GM12872 (cell line): Measurements from ENCODE around the gene DAZAP2.

ENCODE experiments used
- TF ChIP-seq, protein P1 (sequence below): IDR thresholded peaks from 3 replicates; pipeline ENCODE4 v1.5.1; 2011; ENCODE audit warnings: low read depth, mild to moderate bottlenecking, low read length, moderate library complexity; ENCODE audit not compliant: insufficient read depth

The DAZAP2 gene

DNA sequence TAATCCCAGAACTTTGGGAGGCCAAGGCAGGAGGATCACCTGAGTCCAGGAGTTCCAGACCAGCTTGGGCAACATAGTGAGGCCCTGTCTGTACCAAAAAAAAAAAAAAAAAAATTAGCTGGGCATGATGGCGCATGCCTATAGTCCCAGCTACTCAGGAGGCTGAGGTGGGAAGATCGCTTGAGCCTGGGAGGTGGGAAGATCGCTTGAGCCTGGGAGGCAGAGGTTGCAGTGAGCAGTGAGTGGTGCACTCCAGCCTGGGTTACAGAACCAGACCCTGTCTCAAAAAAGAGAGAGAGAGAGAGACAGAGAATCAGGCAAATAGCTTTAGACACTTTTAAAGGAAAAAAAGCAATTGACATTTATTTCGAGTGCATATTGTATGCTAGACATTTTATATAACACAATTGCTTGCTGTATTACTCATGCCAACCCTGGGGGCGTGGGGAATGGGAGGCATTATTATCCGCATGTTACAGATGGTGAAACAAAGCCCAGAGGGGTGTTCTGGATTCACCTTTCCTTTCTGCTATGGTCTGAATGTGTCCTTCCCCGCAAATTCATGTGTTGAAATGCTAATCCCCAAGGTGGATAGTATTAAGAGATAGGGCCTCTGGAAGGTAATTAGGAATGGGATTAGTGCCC is 30.5 kb upstream of the DAZAP2 start:
- TF ChIP-seq, protein P1, sequence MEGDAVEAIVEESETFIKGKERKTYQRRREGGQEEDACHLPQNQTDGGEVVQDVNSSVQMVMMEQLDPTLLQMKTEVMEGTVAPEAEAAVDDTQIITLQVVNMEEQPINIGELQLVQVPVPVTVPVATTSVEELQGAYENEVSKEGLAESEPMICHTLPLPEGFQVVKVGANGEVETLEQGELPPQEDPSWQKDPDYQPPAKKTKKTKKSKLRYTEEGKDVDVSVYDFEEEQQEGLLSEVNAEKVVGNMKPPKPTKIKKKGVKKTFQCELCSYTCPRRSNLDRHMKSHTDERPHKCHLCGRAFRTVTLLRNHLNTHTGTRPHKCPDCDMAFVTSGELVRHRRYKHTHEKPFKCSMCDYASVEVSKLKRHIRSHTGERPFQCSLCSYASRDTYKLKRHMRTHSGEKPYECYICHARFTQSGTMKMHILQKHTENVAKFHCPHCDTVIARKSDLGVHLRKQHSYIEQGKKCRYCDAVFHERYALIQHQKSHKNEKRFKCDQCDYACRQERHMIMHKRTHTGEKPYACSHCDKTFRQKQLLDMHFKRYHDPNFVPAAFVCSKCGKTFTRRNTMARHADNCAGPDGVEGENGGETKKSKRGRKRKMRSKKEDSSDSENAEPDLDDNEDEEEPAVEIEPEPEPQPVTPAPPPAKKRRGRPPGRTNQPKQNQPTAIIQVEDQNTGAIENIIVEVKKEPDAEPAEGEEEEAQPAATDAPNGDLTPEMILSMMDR = no peak

DNA sequence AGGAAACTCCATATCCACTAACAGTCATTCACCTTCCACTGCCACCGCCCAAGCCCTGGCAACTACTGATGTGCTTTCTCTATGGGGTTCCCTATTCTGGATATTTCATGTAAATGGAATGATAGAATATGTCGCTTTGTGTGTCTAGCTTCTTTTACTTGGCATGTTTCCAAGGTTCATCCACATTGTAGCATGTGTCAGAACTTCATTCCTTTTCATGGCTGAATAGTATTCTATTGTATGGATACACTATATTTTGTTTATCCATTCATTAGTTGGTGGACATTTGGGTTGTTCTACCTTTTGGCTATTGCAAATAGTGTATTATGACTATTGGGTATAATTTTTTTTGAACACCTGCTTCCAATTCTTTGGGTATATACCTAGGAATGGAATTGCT is 29.4 kb upstream of the DAZAP2 start:
- TF ChIP-seq, protein P1 = no peak

DNA sequence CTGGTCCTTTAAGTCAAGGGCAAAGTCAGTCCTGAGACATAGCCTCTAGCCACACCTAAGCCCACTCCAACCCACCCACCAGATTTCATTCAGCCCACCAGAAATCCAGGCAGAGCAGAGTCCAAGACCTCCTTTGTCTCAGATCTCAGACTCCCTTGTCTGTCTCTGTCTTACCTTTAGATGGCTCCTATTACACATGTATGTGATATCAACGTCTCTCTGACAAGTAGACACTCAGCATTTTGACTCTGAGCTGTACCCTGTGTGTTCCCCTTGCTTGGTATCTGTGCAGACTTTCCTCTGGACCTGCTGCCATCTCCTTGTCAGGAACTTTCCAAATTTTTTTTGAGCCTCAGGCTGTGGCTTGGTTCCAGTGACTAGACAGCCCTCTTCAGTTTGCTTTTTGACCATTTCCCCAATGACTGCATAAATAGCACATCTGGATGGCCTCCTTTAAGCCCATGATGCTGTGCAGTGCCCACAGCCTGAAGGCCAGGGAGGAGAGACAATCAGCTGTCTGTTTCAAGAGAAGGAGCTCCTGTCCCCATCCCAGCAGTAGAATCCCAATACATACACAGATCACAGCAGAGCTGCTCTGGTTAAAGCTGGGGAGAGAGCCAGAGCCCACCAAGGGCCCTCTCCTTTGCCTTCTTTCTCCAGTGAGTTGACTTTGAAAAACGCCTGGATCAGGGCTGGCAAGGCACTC is 27.8 kb upstream of the DAZAP2 start:
- TF ChIP-seq, protein P1 = no peak

DNA sequence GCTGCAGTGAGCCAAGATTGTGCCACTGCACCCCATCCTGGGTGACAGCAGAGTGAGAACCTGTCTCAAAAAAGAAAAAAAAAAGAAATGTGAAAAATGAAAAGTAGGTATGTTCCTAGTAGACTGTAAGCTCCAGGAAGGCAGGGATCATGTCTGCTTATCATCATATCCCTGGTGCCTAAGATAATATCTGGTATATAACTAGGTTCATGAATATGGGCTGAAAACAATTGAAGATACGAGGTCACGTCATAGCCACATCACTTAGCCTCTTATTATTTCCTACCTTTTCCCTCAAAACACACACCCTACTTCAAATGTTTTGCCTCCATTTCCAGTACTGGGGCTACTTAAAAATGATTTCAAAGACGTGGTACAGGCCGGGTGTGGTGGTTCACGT is 23.7 kb upstream of the DAZAP2 start:
- TF ChIP-seq, protein P1 = no peak

DNA sequence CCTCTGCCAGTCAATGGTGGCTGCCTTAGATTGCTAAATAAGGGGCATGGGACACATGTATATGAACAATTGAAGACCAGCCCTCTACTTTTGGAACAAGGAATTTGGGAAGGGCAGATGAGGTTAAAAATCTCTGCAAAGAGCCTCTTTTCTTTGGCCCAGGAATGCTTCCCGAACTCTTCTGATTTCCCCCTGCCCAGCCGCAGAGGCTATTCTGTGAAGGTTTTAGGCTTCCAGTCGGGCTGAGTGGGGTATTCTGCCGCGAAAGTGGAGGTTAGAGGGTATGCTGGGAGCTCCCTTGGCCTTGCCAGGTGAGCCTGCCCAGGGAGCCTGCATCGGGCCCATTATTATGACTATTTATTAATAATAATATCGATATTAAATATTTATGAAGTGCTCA is 22.0 kb upstream of the DAZAP2 start:
- TF ChIP-seq, protein P1 = no peak

DNA sequence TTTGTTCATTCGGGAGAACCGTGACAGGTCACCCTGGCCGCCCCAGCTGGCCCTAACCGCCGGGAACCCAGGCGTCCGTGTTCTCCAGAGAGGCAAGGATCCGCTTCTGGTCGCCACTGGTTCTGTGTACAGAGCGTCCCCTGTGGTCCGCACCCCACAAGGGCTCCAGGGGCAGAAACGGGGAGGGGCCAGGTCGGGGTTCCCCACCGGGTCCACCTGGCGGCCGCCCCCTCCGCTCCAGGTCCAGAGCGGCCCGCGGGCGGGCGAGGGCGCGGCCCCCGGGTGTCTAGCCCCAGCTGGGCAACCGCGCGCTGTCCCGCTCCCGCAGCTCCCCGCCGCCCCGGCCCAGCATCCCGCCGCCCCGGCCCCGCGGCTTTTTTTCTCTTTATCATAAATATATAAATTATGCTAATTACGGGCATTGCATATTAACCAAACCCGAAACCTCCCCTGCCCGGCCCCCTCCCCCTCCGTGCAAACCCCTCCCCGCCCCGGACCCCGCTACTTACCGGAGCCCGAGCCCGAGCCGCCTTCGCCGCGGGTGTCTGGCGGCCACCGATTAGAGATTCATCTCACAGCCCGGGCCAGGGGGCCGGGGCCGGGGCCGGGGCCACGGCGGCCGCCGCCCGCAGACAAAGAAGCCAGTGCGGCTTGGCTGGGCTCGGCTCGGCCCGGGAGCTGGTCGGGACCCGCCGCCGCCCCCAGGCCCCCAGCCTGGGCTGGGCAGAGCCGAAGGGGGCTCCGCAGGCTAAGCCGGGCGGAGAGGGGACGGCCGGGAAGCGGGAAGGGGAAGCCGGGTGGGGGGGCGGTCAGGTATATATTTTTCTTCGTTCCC is 21.3 kb upstream of the DAZAP2 start:
- TF ChIP-seq, protein P1 = peak; percentile 53

DNA sequence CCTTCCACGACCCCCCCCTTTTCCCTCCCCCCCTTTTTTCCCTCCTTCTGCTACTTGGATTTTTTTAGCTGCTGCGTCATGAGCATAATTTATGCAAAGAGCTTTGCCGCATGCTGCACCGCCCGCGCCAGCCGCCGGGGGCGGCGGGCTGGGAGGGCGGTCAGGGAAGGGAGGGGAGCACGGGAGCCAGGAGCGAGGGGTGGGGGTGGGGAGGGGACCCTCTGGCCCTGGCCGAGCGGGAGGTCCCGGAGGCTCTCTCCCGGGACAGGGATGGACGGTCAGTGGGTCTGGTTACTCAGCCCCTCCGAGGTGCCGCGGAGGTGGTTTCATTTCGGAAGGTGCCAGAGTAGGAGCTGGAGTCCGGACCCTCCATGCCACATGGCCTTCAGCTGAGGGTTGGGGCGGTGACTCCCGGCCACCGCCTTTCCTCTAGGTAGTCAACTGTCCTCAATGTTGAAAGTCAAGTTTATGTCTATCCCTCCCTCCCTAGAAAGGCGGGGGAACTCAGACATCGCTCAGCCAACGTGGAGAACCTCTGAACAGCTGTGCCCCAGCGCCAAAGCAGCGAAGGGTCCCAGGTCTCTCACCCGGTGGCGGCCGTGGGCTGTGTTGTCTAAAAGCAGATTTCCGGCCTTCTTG is 20.5 kb upstream of the DAZAP2 start, which contains the start of gene POU6F1:
TSS of gene POU6F1 (minus strand) at position 95 of the 639 bp plus-strand sequence. CDS start 11,226 bp downstream, outside the sequence.
- TF ChIP-seq, protein P1 = peak; percentile 63
